ENCODE data around the gene JAKMIP1. TPM values are rescaled to one million over a fixed set of nuclear protein-coding genes. Genes with fewer than 3 reads are reported as not detected.

Gene JAKMIP1
- total RNA-seq, 1 experiment from 2014 or later, result not detected

- Histone ChIP-seq H2AFZ (ENCODE audit: low read depth, low read length, poor library complexity, severe bottlenecking) (no peak overlapping the region), H3K4me2 (ENCODE audit: low read length) (no peak overlapping the region), H3K9me2 (ENCODE audit: insufficient read depth) (no peaks in the 10 kb centered on the region), H3K79me2 (ENCODE audit: insufficient read depth, low read length) (no peaks in the 10 kb centered on the region), H3K36me3 (ENCODE audit: control insufficient read depth in 1 of 2, insufficient read depth in 2 of 2, low read length in 2 of 2) (no peaks in the 10 kb centered on the region), H3K4me3 (replicated peaks in 1 of 2; ENCODE audit: low read depth in 1 of 2, low read length in 2 of 2) (no peak overlapping the region), H3K9ac (ENCODE audit: low read length) (no peak overlapping the region), H3K9me3 (ENCODE audit: control insufficient read depth in 1 of 2, insufficient read depth in 1 of 2, low read depth in 1 of 2, low read length in 2 of 2) (no peaks in the 10 kb centered on the region), H4K20me1 (ENCODE audit: insufficient read depth) (no peaks in the 10 kb centered on the region), H3K27ac (ENCODE audit: low read depth, low read length) (no peak overlapping the region), H3K4me1 (ENCODE audit: control insufficient read depth in 1 of 2, insufficient read depth in 2 of 2, low read length in 2 of 2) (no peaks in the 10 kb centered on the region), H3K27me3 (ENCODE audit: insufficient read depth, low read length) (peaks cover 47% of the 10 kb centered on the region; the same call in 1 of the 2 replicates)
- DNase-seq (ENCODE audit: low read depth, low spot score) (no peak), ATAC-seq (no peak)
- POLR2A ChIA-PET, result no interaction called here
- intact Hi-C loops (cut with micrococcal nuclease), result no loop called here
- CTCF ChIA-PET, result no interaction called here
- TF ChIP-seq ZBTB33 (IDR thresholded peaks at IDR 0.05; ENCODE audit: extremely low read depth, insufficient replicate concordance, low read length) (no peak), ATF3 (IDR thresholded peaks at IDR 0.05) (no peak), EZH2 (IDR thresholded peaks at IDR 0.05) (no peak), CTCF (IDR thresholded peaks at IDR 0.05 in 2 of 3, conservative IDR thresholded peaks at IDR 0.05 in 1 of 3; ENCODE audit: borderline replicate concordance in 1 of 3, insufficient read depth in 1 of 3, low read depth in 2 of 3, low read length in 2 of 3) (peak in 1 of 3 experiments; percentile 18; a peak in 1 of 6 replicates), TCF7L2 (IDR thresholded peaks at IDR 0.05; ENCODE audit: borderline replicate concordance, extremely low read depth, insufficient read depth, insufficient read length) (no peak)
- RAD21 ChIA-PET (ENCODE audit: low non-redundant PET in 1 of 2, low total read pairs in 2 of 2, uncharacterized antibody in 2 of 2, unreplicated experiment in 2 of 2), result no interaction called here
- BruUV-seq (replicated peaks), result no TSS peak
Measured at GRCh38 chr4:6041800-6042199, 158.5 kb downstream of the JAKMIP1 start.
